ENCODE results near the gene ENPP3. TPM values are rescaled to one million over a fixed set of nuclear protein-coding genes. Genes with fewer than 3 reads are reported as not detected.

ENPP3 gene
- total and polyA plus RNA-seq, 9 of the 15 experiments (the other 6 are each of a cell fraction or from before 2014, with no cell fraction given): 14.0 to 32.8 (median 21.6) TPM

DNA sequence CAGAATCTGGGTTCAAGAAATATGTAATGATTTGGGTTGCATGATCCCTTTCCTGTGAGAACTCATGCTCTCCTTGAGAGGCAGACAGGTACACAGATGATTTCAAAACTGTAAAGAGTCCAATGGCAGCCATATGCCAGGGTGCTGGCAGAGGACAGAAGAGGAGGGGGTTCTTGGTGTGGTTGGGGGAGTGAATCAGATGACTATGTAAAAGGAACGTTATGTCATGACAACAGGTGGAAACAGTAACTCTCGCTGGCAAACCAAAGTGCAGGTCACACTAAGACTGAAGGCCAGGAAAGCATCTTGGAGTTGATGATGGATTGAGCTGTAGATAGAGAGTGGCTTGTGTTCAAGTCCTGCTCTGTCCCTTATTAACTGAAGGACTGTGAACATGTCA lies 43.8 kb downstream of the ENPP3 start:
- no peaks in the 10 kb centered on the region for H3K9me1 ChIP-seq (ENCODE audit: control insufficient read depth, insufficient read depth, low read length)
- ATAC-seq (no peak), DNase-seq (ENCODE audit: extremely low read depth in 1 of 4, low spot score in 3 of 4) (no peak), FAIRE-seq (no peak)
- no peak overlapping the region for H3K4me3 ChIP-seq
- no peaks in the 10 kb centered on the region for H3K9me3 ChIP-seq (replicated peaks; ENCODE audit: control insufficient read depth, insufficient read depth, low read depth, low read length)
- BruUV-seq (replicated peaks): no TSS peak
- no peaks in the 10 kb centered on the region for H3K4me1 ChIP-seq (replicated peaks in 1 of 2; ENCODE audit: control insufficient read depth in 2 of 2, insufficient read depth in 2 of 2, low read length in 2 of 2)
- CTCF ChIA-PET (ENCODE audit: low intra/inter-chr PET ratio): no interaction called here
- no peaks in the 10 kb centered on the region for H3K79me2 ChIP-seq (ENCODE audit: control insufficient read depth, insufficient read depth, low read length)
- H2AFZ ChIP-seq (ENCODE audit: low read depth, low read length): no peak overlapping the region
- H3K27me3 ChIP-seq (ENCODE audit: control insufficient read depth in 2 of 2, insufficient read depth in 2 of 2, low read length in 2 of 2): no peaks in the 10 kb centered on the region
- in situ Hi-C loops (cut with MboI): no loop called here
- WGBS (ENCODE audit: insufficient coverage, low coverage, missing lambda C conversion rate): 59% methylated on average over 2 of the region's 2 CpGs
- TF ChIP-seq E2F3 (CRISPR knock-in tag; IDR thresholded peaks at IDR 0.05) (no peak), ZNF507 (tag; conservative IDR thresholded peaks at IDR 0.05) (no peak), ZNF174 (CRISPR knock-in tag; IDR thresholded peaks at IDR 0.05) (no peak), CBX5 (IDR thresholded peaks at IDR 0.05; ENCODE audit: borderline replicate concordance, low read depth) (no peak), RFX7 (CRISPR knock-in tag; IDR thresholded peaks at IDR 0.05) (no peak), CHCHD3 (CRISPR knock-in tag; IDR thresholded peaks at IDR 0.05) (no peak), KAT2B (IDR thresholded peaks at IDR 0.05; ENCODE audit: low read depth, low read length) (no peak), ZNF134 (CRISPR knock-in tag; conservative IDR thresholded peaks at IDR 0.05) (no peak), HNRNPK (IDR thresholded peaks at IDR 0.05; ENCODE audit: low read depth, low read length, poor library complexity, severe bottlenecking) (no peak), FOXK1 (CRISPR knock-in tag; IDR thresholded peaks at IDR 0.05; ENCODE audit: borderline replicate concordance) (no peak), CCAR2 (IDR thresholded peaks at IDR 0.05; ENCODE audit: low read depth, low read length) (no peak), MYC (IDR thresholded peaks at IDR 0.05; ENCODE audit: low read depth, low read length) (no peak), MYC (CRISPR knock-in tag; IDR thresholded peaks at IDR 0.05; ENCODE audit: borderline replicate concordance, low read depth) (no peak), BRCA1 (IDR thresholded peaks at IDR 0.05) (no peak), BRCA1 (CRISPR knock-in tag; IDR thresholded peaks at IDR 0.05) (no peak), ARID2 (IDR thresholded peaks at IDR 0.05) (no peak), ZNF780A (CRISPR knock-in tag; IDR thresholded peaks at IDR 0.05) (no peak), ZNF146 (CRISPR knock-in tag; IDR thresholded peaks at IDR 0.05; ENCODE audit: unreplicated experiment) (no peak), HDAC8 (tag; IDR thresholded peaks at IDR 0.05) (no peak), TFE3 (CRISPR knock-in tag; IDR thresholded peaks at IDR 0.05) (no peak), CHD2 (IDR thresholded peaks at IDR 0.05; ENCODE audit: low read depth, low read length) (no peak), ZNF282 (CRISPR knock-in tag; IDR thresholded peaks at IDR 0.05) (no peak)
- intact Hi-C loops (cut with micrococcal nuclease): no loop called here
- no peaks in the 10 kb centered on the region for H4K20me1 ChIP-seq (replicated peaks; ENCODE audit: control insufficient read depth, insufficient read depth, low read length)
- POLR2A ChIA-PET: interaction anchor here (1.5 kb wide), 1 partner anchor 12 kb away, joined by 3 read pairs; no protein-coding TSS in a partner anchor
- no peak overlapping the region for H3K9ac ChIP-seq (ENCODE audit: insufficient read depth in 1 of 2, low read depth in 2 of 2, low read length in 2 of 2)
- no peak overlapping the region for H3K27ac ChIP-seq (ENCODE audit: extremely low read depth, low read depth, low read length)
- peaks cover 34% of the 10 kb centered on the region; the same call in 2 of the 3 replicates for H3K36me3 ChIP-seq (ENCODE audit: control insufficient read depth, insufficient read depth, low read length)
- no peak overlapping the region for H3K4me2 ChIP-seq (ENCODE audit: insufficient read depth, low read length)
